GM13976 (cell line): Measurements from ENCODE around the gene ALDH3A2.

Experiments used
- DNase-seq: peaks from one replicate; pipeline ENCODE4 v3.0.0; 2012; ENCODE audit warnings: low spot score
- CTCF ChIP-seq: IDR thresholded peaks from 2 replicates; pipeline ENCODE4 v1.5.1; 2012; ENCODE audit warnings: borderline replicate concordance, mild to moderate bottlenecking; ENCODE audit not compliant: insufficient read depth; ENCODE audit errors: extremely low read depth, missing control alignments, control extremely low read depth
- in situ Hi-C: fragments of 300-500 bp; cut with MboI; formaldehyde crosslinking; loops from one replicate; pipeline ENCODE4 v1.12.0; 2022; ENCODE audit warnings: low sequenced_read_pairs, mixed read lengths, inconsistent platforms; ENCODE audit not compliant: unreplicated experiment

Gene ALDH3A2

GRCh38 chr17:19724501-19725420, 76.2 kb downstream of the ALDH3A2 start:
- no peak for DNase-seq
- TF ChIP-seq CTCF, result no peak
- in situ Hi-C loops, result no loop called here

- DNase-seq, result no peak
- in situ Hi-C loops, result no loop called here
- TF ChIP-seq CTCF, result no peak
Measured at GRCh38 chr17:19725486-19725885, 76.9 kb downstream of the ALDH3A2 start.

- in situ Hi-C loops, result no loop called here
- no peak for DNase-seq
- TF ChIP-seq CTCF, result no peak
Measured at GRCh38 chr17:19726631-19727376, 78.3 kb downstream of the ALDH3A2 start.
